GM12878 (cell line): ENCODE measurements around the gene FERMT3. TPM values are rescaled to one million over a fixed set of nuclear protein-coding genes. Genes with fewer than 3 reads are reported as not detected.

Experiments
- ATAC-seq: fragments of 200-7000 bp; cut with Tn5 transposase; 3 replicates; pipeline ENCODE4 v1.9.1; 2020; ENCODE audit warnings: mild to moderate bottlenecking, moderate library complexity
- BruUV-seq: library from RNA; stranded (reverse); fragments of 400-500 nt; replicated peaks from 2 replicates; lab custom pipeline; 2021; lab: Mats Ljungman, UMichigan
- CTCF ChIA-PET: fragments of 300-600 bp; sonication (Branson Sonifier 250); formaldehyde crosslinking; extraction: SDS; loops from one replicate; lab custom pipeline; 2021; ENCODE audit warnings: inconsistent platforms; lab: Yijun Ruan, JAX
- POLR2A ChIA-PET: fragments of 350-600 bp; formaldehyde crosslinking; extraction: SDS; loops from one replicate; lab custom pipeline; 2021; ENCODE audit warnings: inconsistent platforms; lab: Charles Lee
- RAD21 ChIA-PET: fragments of 300-600 bp; sonication (Branson Sonifier 250); formaldehyde crosslinking; loops from one replicate; lab custom pipeline; 2023; ENCODE audit warnings: antibody characterized with exemption; ENCODE audit not compliant: unreplicated experiment; lab: Charles Lee
- SMC1A ChIA-PET: fragments of 300-600 bp; sonication (Branson Sonifier 250); formaldehyde crosslinking; loops from one replicate; lab custom pipeline; 2023; ENCODE audit not compliant: unreplicated experiment, uncharacterized antibody; lab: Charles Lee
- DNase-seq: peaks from one replicate; pipeline ENCODE4 v3.0.0-alpha.2; 2011; ENCODE audit warnings: low read depth, low spot score
- FAIRE-seq: peaks from 3 replicates; lab custom pipeline; 2011; peaks lifted over from hg19 to GRCh38; lab: Jason Lieb, UNC
- H2AFZ ChIP-seq: 2 replicates; pipeline ENCODE4 v1.6.0; 2011; ENCODE audit warnings: low read depth, low read length, control low read depth; ENCODE audit not compliant: control insufficient read depth
- H3K27ac ChIP-seq: 2 replicates; pipeline ENCODE4 v1.5.1; 2011; ENCODE audit warnings: control low read depth; ENCODE audit not compliant: control insufficient read depth, insufficient read depth
- H3K27me3 ChIP-seq, 2 experiments: replicated peaks in 1 of 2; 2 replicates each; pipeline versions ENCODE4 v1.6.0 to v1.6.1; 2011; ENCODE audit warnings: low read length in 1 of 2; ENCODE audit not compliant: control insufficient read depth in 2 of 2, insufficient read depth in 2 of 2
- H3K36me3 ChIP-seq, 2 experiments: 2 replicates each; pipeline ENCODE4 v1.5.1; 2011; ENCODE audit warnings: low read length in 1 of 2; ENCODE audit not compliant: control insufficient read depth in 2 of 2, insufficient read depth in 2 of 2
- H3K4me1 ChIP-seq: 2 replicates; pipeline ENCODE4 v1.6.1; 2011; ENCODE audit warnings: mild to moderate bottlenecking, low read length, moderate library complexity, mixed read lengths; ENCODE audit not compliant: control insufficient read depth, insufficient read depth
- H3K4me2 ChIP-seq: 2 replicates; pipeline ENCODE4 v1.6.0; 2011; ENCODE audit warnings: control low read depth; ENCODE audit not compliant: control insufficient read depth, insufficient read depth
- H3K4me3 ChIP-seq: fragments of 200-600 bp; sonication (generic); 2 replicates; pipeline ENCODE4 v1.5.1; 2016
- H3K79me2 ChIP-seq: 2 replicates; pipeline ENCODE4 v1.6.0; 2011; ENCODE audit warnings: low read length; ENCODE audit not compliant: control insufficient read depth, insufficient read depth
- H3K9ac ChIP-seq: 2 replicates; pipeline ENCODE4 v1.8.0; 2011; ENCODE audit warnings: low read length, control low read depth, mixed read lengths; ENCODE audit not compliant: control insufficient read depth, insufficient read depth
- H3K9me3 ChIP-seq: replicated peaks from 3 replicates; pipeline ENCODE4 v1.5.1; 2011; ENCODE audit warnings: mild to moderate bottlenecking, low read length; ENCODE audit not compliant: control insufficient read depth, insufficient read depth
- H4K20me1 ChIP-seq: 2 replicates; pipeline ENCODE4 v1.6.0; 2011; ENCODE audit not compliant: control insufficient read depth, insufficient read depth
- IKZF1 ChIP-seq: fragments of 450-650 bp; conservative IDR thresholded peaks from 2 replicates; pipeline ENCODE4 v1.6.1; 2017; ENCODE audit warnings: antibody characterized with exemption, mild to moderate bottlenecking
- TCF3 ChIP-seq: IDR thresholded peaks from 2 replicates; pipeline ENCODE4 v1.6.1; 2012; ENCODE audit warnings: low read depth, mild to moderate bottlenecking, low read length, borderline replicate concordance; ENCODE audit not compliant: insufficient read depth
- WGBS: methylation state at CpG from one replicate; pipeline ENCODE4 v1.1.6; 2016; ENCODE audit warnings: low lambda C conversion rate; ENCODE audit not compliant: insufficient replicate concordance, insufficient coverage; ENCODE audit errors: missing lambda C conversion rate; 5-methylcytosine and 5-hydroxymethylcytosine counted together
- in situ Hi-C: fragments of 300-500 bp; cut with MboI; formaldehyde crosslinking; loops from 9 replicates; pipeline ENCODE4 v1.14.3; 2018; ENCODE audit warnings: mixed read lengths
- intact Hi-C: fragments of 100-400 bp; cut with micrococcal nuclease; formaldehyde crosslinking; loops from one replicate; pipeline ENCODE4 v1.14.2; 2022; ENCODE audit not compliant: unreplicated experiment
- polyA plus RNA-seq, 11 experiments: library from polyadenylated mRNA; depleted of rRNA in 4 of 11; unstranded in 6 of 11; stranded (reverse) in 5 of 11; fragments of >200 nt; fragmentation: Nextera tagmentation in 4 of 11; fragmentation: Illumina TruSeq in 1 of 11; extraction: Ambion mirVana in 4 of 11; extraction: Trizol in 1 of 11; gene quantifications; 1 replicate in 1 of 11; 2 replicates in 10 of 11; pipeline versions ENCODE4 v1.2.1 to v1.2.3, GENCODE V29; 2011 to 2016; ENCODE audit warnings: inconsistent platforms in 2 of 11, missing spikeins in 2 of 11, low read depth in 1 of 11
- total RNA-seq, 4 experiments: library from RNA; depleted of rRNA in 3 of 4; stranded (reverse); fragments of >200 nt in 3 of 4; fragmentation: Illumina TruSeq in 1 of 4; extraction: Trizol in 1 of 4; gene quantifications; 2 replicates each; pipeline versions ENCODE4 v1.2.1 to v1.2.3, GENCODE V29; 2013 to 2021
- TF ChIP-seq, protein P1 (sequence below): IDR thresholded peaks from 2 replicates; pipeline ENCODE4 v1.6.1; 2012; ENCODE audit warnings: mild to moderate bottlenecking, low read depth, low read length
- TF ChIP-seq, protein P2 (sequence below): fragments of 450-650 bp; formaldehyde crosslinking; IDR thresholded peaks from 2 replicates; pipeline ENCODE4 v1.4.0; 2022; ENCODE audit warnings: mild to moderate bottlenecking, moderate library complexity

The FERMT3 gene
- total and polyA plus RNA-seq, 10 of the 15 experiments (the other 5 are each of a cell fraction or from before 2014, with no cell fraction given): 2.0 to 211 (median 114) TPM

DNA sequence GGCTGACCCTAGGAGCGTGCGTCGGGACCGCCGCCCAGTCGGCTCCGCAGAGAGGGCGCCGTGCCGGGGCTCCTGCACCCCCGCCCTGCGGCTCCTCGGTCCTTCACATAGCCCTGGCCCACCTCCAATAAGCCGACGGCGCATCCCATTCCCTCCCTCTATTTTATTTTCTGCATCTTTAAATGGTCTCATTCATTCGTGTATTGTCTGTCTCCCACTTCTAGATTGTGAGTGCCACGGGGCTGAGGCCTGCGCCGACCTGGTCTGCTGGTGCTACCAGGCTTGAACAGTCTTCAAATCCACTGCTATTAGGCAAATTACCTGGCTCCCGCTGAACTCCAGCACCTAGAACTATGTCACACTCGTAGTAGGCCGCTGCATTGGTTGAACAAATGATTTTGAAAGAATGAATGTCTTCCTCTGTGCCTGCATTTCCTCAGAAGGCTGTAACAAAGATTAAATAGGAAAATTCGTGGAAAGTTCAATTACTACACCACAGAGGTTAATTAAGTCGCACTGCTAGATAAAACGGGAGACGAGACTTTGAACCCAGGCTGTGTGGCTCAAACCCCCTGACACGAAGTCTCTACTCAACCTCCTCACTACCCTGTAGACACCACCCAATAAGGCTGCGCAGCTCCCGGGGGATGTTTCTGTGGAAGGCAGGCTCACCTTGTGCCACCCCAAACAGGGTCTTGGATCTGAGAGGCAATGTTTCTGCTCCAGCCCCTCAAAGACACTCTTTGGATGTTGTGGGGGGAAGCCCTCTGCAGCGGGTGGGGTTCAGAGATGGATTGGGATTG, 41.4 kb downstream of the FERMT3 start:
- Histone ChIP-seq H3K79me2 (peaks cover 24% of the 10 kb centered on the region), H3K9me3 (no peaks in the 10 kb centered on the region), H3K27ac (no peak overlapping the region), H3K4me3 (peak overlapping the region; percentile 81), H3K4me1 (peaks cover 12% of the 10 kb centered on the region), H3K4me2 (peak overlapping the region; percentile 98; the same call in 1 of the 2 replicates), H4K20me1 (no peaks in the 10 kb centered on the region), H3K36me3 (peaks cover 0 to 10% of the 10 kb centered on the region in 2 experiments; a peak in 2 of 4 replicates), H2AFZ (peak overlapping the region; percentile 94; the same call in 1 of the 2 replicates), H3K27me3 (no peaks in the 10 kb centered on the region)
- ATAC-seq: no peak
- intact Hi-C loops: no loop called here
- DNase-seq: no peak
- CTCF ChIA-PET: interaction anchor here (0.8 to 6.2 kb wide), 4 partner anchors 24 to 107 kb away, joined by 3 to 66 read pairs (median 34); partner anchors contain the start of gene FERMT3
- BruUV-seq: no TSS peak
- in situ Hi-C loops: loop anchor here (25.0 kb wide), 1 partner anchor 1614 kb away; the partner anchor contains the start of genes CFL1, EFEMP2 and MUS81
- SMC1A ChIA-PET: interaction anchor here (0.6 to 1.1 kb wide), 2 partner anchors 42 to 44 kb away, joined by 3 read pairs; no protein-coding TSS in a partner anchor
- FAIRE-seq: no peak
- RAD21 ChIA-PET: interaction anchor here (8.6 kb wide), 1 partner anchor 42 kb away, joined by 104 read pairs; the partner anchor contains the start of gene FERMT3
- TF ChIP-seq TCF3: 0 out of 2 replicates have a peak, but pooled peaks have one; percentile 0
- 0 out of 2 replicates have a peak, but pooled peaks have one; percentile 0 for TF ChIP-seq IKZF1
- TF ChIP-seq, protein P1, sequence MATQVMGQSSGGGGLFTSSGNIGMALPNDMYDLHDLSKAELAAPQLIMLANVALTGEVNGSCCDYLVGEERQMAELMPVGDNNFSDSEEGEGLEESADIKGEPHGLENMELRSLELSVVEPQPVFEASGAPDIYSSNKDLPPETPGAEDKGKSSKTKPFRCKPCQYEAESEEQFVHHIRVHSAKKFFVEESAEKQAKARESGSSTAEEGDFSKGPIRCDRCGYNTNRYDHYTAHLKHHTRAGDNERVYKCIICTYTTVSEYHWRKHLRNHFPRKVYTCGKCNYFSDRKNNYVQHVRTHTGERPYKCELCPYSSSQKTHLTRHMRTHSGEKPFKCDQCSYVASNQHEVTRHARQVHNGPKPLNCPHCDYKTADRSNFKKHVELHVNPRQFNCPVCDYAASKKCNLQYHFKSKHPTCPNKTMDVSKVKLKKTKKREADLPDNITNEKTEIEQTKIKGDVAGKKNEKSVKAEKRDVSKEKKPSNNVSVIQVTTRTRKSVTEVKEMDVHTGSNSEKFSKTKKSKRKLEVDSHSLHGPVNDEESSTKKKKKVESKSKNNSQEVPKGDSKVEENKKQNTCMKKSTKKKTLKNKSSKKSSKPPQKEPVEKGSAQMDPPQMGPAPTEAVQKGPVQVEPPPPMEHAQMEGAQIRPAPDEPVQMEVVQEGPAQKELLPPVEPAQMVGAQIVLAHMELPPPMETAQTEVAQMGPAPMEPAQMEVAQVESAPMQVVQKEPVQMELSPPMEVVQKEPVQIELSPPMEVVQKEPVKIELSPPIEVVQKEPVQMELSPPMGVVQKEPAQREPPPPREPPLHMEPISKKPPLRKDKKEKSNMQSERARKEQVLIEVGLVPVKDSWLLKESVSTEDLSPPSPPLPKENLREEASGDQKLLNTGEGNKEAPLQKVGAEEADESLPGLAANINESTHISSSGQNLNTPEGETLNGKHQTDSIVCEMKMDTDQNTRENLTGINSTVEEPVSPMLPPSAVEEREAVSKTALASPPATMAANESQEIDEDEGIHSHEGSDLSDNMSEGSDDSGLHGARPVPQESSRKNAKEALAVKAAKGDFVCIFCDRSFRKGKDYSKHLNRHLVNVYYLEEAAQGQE: no peak
- TF ChIP-seq, protein P2, sequence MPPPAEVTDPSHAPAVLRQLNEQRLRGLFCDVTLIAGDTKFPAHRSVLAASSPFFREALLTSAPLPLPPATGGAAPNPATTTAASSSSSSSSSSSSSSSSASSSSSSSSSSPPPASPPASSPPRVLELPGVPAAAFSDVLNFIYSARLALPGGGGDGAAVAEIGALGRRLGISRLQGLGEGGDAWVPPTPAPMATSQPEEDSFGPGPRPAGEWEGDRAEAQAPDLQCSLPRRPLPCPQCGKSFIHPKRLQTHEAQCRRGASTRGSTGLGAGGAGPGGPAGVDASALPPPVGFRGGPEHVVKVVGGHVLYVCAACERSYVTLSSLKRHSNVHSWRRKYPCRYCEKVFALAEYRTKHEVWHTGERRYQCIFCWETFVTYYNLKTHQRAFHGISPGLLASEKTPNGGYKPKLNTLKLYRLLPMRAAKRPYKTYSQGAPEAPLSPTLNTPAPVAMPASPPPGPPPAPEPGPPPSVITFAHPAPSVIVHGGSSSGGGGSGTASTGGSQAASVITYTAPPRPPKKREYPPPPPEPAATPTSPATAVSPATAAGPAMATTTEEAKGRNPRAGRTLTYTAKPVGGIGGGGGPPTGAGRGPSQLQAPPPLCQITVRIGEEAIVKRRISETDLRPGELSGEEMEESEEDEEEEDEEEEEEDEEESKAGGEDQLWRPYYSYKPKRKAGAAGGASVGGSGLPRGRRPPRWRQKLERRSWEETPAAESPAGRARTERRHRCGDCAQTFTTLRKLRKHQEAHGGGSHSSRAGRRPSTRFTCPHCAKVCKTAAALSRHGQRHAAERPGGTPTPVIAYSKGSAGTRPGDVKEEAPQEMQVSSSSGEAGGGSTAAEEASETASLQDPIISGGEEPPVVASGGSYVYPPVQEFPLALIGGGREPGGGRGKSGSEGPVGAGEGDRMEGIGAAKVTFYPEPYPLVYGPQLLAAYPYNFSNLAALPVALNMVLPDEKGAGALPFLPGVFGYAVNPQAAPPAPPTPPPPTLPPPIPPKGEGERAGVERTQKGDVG: no peak
- TF ChIP-seq, all 136 proteins: peak for 2
- no peak overlapping the region for H3K9ac ChIP-seq
- WGBS: 58% methylated on average over 31 of the region's 31 CpGs
- POLR2A ChIA-PET: interaction anchor here (0.5 to 7.4 kb wide), 3 partner anchors 8 to 41 kb away, joined by 3 to 82 read pairs (median 71); partner anchors contain the start of gene FERMT3
